Adipocyte (in vitro differentiated cells): ENCODE results near the gene MAFG.
A peak's percentile ranks its signal among the peaks of the same experiment; 100 is the strongest.

Experiments
- DNase-seq: peaks from one replicate; pipeline ENCODE4 v3.0.0-alpha.2; 2015; ENCODE audit warnings: low read depth
- H3K27me3 ChIP-seq: replicated peaks from 2 replicates; pipeline ENCODE4 v1.7.0; 2013; ENCODE audit warnings: mild to moderate bottlenecking, low read length, moderate library complexity; ENCODE audit not compliant: control insufficient read depth, insufficient read depth
- H3K36me3 ChIP-seq: 2 replicates; pipeline ENCODE4 v1.7.0; 2013; ENCODE audit warnings: low read length, mild to moderate bottlenecking, moderate library complexity; ENCODE audit not compliant: control insufficient read depth, insufficient read depth, severe bottlenecking
- H3K4me1 ChIP-seq: 2 replicates; pipeline ENCODE4 v1.7.0; 2013; ENCODE audit warnings: mild to moderate bottlenecking, low read length, moderate library complexity; ENCODE audit not compliant: control insufficient read depth, insufficient read depth
- H3K4me3 ChIP-seq: 2 replicates; pipeline ENCODE4 v1.7.0; 2013; ENCODE audit warnings: mild to moderate bottlenecking, low read length, moderate library complexity
- H3K9ac ChIP-seq: 2 replicates; pipeline ENCODE4 v1.7.0; 2013; ENCODE audit warnings: mild to moderate bottlenecking, low read length, moderate library complexity
- H3K9me3 ChIP-seq: 2 replicates; pipeline ENCODE4 v1.7.0; 2013; ENCODE audit warnings: mild to moderate bottlenecking, low read length, moderate library complexity; ENCODE audit not compliant: control insufficient read depth

The MAFG gene

GRCh38 chr17:81870131-81870980 lies 57.2 kb downstream of the MAFG start:
- Histone ChIP-seq H3K4me1 (peaks cover 24% of the 10 kb centered on the region), H3K27me3 (no peaks in the 10 kb centered on the region), H3K9me3 (no peaks in the 10 kb centered on the region), H3K36me3 (peaks cover 21% of the 10 kb centered on the region), H3K9ac (peak overlapping the region; percentile 92), H3K4me3 (peak overlapping the region; percentile 87)
- DNase-seq: peak; percentile 69

GRCh38 chr17:81869221-81870130 lies 58.1 kb downstream of the MAFG start:
- DNase-seq: peak; percentile 59
- H3K27me3 ChIP-seq: no peaks in the 10 kb centered on the region
- peak overlapping the region; percentile 87 for H3K4me3 ChIP-seq
- H3K9ac ChIP-seq: peak overlapping the region; percentile 92
- H3K9me3 ChIP-seq: no peaks in the 10 kb centered on the region
- peaks cover 24% of the 10 kb centered on the region for H3K4me1 ChIP-seq
- peaks cover 22% of the 10 kb centered on the region for H3K36me3 ChIP-seq

GRCh38 chr17:81868674-81869220 lies 58.8 kb downstream of the MAFG start:
- H3K4me1 ChIP-seq: peaks cover 29% of the 10 kb centered on the region
- H3K9me3 ChIP-seq: no peaks in the 10 kb centered on the region
- H3K36me3 ChIP-seq: peaks cover 29% of the 10 kb centered on the region
- peak overlapping the region; percentile 87 for H3K4me3 ChIP-seq
- peak overlapping the region; percentile 92 for H3K9ac ChIP-seq
- DNase-seq: peak; percentile 80
- H3K27me3 ChIP-seq: no peaks in the 10 kb centered on the region
